WTC11 (cell line): ENCODE measurements around the gene AUP1. TPM values are rescaled to one million over a fixed set of nuclear protein-coding genes. Genes with fewer than 3 reads are reported as not detected.

Experiments
- ATAC-seq: fragments of 200-7000 bp; cut with Tn5 transposase; 2 replicates; pipeline ENCODE4 v1.10.0; 2021; ENCODE audit warnings: mild to moderate bottlenecking, moderate library complexity
- CTCF ChIA-PET: fragments of 300-600 bp; sonication (Branson Sonifier 250); formaldehyde crosslinking; loops from one replicate; lab custom pipeline; 2021; ENCODE audit warnings: antibody characterized with exemption; lab: Charles Lee
- POLR2A ChIA-PET: fragments of 350-600 bp; sonication (Branson Sonifier 250); formaldehyde crosslinking; loops from one replicate; lab custom pipeline; 2021; ENCODE audit warnings: antibody characterized with exemption; lab: Charles Lee
- DNase-seq: peaks from one replicate; pipeline ENCODE4 v3.0.0; 2021; ENCODE audit warnings: low spot score
- H3K27ac Mint-ChIP-seq: 2 replicates; pipeline ENCODE4 v1.8.0; 2021; ENCODE audit warnings: mixed read lengths
- H3K27me3 Mint-ChIP-seq: 2 replicates; pipeline ENCODE4 v1.8.0; 2021; ENCODE audit warnings: low read depth, mild to moderate bottlenecking, moderate library complexity, mixed read lengths
- H3K36me3 Mint-ChIP-seq: 2 replicates; pipeline ENCODE4 v1.8.0; 2021; ENCODE audit warnings: mixed read lengths
- H3K4me1 Mint-ChIP-seq: 2 replicates; pipeline ENCODE4 v1.8.0; 2022; ENCODE audit warnings: mixed read lengths
- H3K4me3 Mint-ChIP-seq: 2 replicates; pipeline ENCODE4 v1.8.0; 2021; ENCODE audit warnings: mild to moderate bottlenecking, moderate library complexity, mixed read lengths
- H3K9me3 Mint-ChIP-seq: 2 replicates; pipeline ENCODE4 v1.8.0; 2021; ENCODE audit warnings: mixed read lengths
- ARID4B ChIP-seq: sonication (generic); formaldehyde crosslinking; IDR thresholded peaks from 2 replicates; pipeline ENCODE4 v1.8.0; 2023; ENCODE audit warnings: missing genetic modification reagents, mild to moderate bottlenecking, borderline replicate concordance
- E2F5 ChIP-seq: sonication (generic); formaldehyde crosslinking; IDR thresholded peaks from 2 replicates; pipeline ENCODE4 v1.8.1; 2022; ENCODE audit warnings: mild to moderate bottlenecking, moderate library complexity, missing genetic modification reagents
- FOXP1 ChIP-seq: sonication (generic); formaldehyde crosslinking; IDR thresholded peaks from 2 replicates; pipeline ENCODE4 v1.8.0; 2022; ENCODE audit warnings: missing genetic modification reagents, mild to moderate bottlenecking, moderate library complexity, borderline replicate concordance
- MXD4 ChIP-seq: fragments of 250-450 bp; sonication (Bioruptor Pico); IDR thresholded peaks from 2 replicates; pipeline ENCODE4 v1.8.0; 2021; ENCODE audit warnings: mild to moderate bottlenecking, moderate library complexity, borderline replicate concordance
- PRDM15 ChIP-seq: sonication (generic); formaldehyde crosslinking; IDR thresholded peaks from 2 replicates; pipeline ENCODE4 v1.8.0; 2022; ENCODE audit warnings: missing genetic modification reagents
- ZNF423 ChIP-seq: fragments of 250-450 bp; sonication (Bioruptor Pico); IDR thresholded peaks from 2 replicates; pipeline ENCODE4 v2.1.2; 2022; ENCODE audit warnings: mild to moderate bottlenecking, moderate library complexity
- total RNA-seq: library from RNA; stranded (reverse); gene quantifications from 3 replicates; pipeline ENCODE4 v1.2.3, GENCODE V29; 2021
- TF ChIP-seq, protein P1 (sequence below): fragments of 250-450 bp; sonication (Bioruptor Pico); IDR thresholded peaks from 2 replicates; pipeline ENCODE4 v1.8.0; 2021; ENCODE audit warnings: mild to moderate bottlenecking

Gene AUP1
- total RNA-seq, 1 experiment from 2014 or later = 84.9 TPM

- H3K4me3 Mint-ChIP-seq = no peak overlapping the region
- CTCF ChIA-PET = no interaction called here
- POLR2A ChIA-PET = no interaction called here
Measured at GRCh38 chr2:74495440-74495839, 34.1 kb downstream of the AUP1 start.

More at GRCh38 chr2:74495440-74495839, 34.1 kb downstream of the AUP1 start:
- Mint-ChIP-seq H3K9me3 (no peaks in the 10 kb centered on the region), H3K36me3 (peaks cover 34% of the 10 kb centered on the region), H3K4me1 (peaks cover 23% of the 10 kb centered on the region), H3K27me3 (peaks cover 63% of the 10 kb centered on the region), H3K27ac (no peak overlapping the region)
- TF ChIP-seq E2F5 (CRISPR knock-in tag) (no peak), FOXP1 (CRISPR knock-in tag) (no peak), ZNF423 (CRISPR knock-in tag) (no peak), ARID4B (no peak), MXD4 (CRISPR knock-in tag) (no peak), PRDM15 (CRISPR knock-in tag) (no peak)
- TF ChIP-seq, protein P1, sequence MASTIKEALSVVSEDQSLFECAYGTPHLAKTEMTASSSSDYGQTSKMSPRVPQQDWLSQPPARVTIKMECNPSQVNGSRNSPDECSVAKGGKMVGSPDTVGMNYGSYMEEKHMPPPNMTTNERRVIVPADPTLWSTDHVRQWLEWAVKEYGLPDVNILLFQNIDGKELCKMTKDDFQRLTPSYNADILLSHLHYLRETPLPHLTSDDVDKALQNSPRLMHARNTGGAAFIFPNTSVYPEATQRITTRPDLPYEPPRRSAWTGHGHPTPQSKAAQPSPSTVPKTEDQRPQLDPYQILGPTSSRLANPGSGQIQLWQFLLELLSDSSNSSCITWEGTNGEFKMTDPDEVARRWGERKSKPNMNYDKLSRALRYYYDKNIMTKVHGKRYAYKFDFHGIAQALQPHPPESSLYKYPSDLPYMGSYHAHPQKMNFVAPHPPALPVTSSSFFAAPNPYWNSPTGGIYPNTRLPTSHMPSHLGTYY (CRISPR knock-in tag) = no peak
- DNase-seq (no peak), ATAC-seq (no peak)
